Liver (tissue), 3 donors: ENCODE measurements around the gene LRMDA.

Experiments used
- GABPA ChIP-seq, 2 donors: IDR thresholded peaks in 1 of 2; conservative IDR thresholded peaks in 1 of 2; 2 replicates each; pipeline ENCODE4 v1.6.1; 2016; ENCODE audit warnings: antibody characterized with exemption in 2 of 2, mild to moderate bottlenecking in 1 of 2, moderate library complexity in 1 of 2
- JUND ChIP-seq, 2 donors: IDR thresholded peaks; 2 replicates each; pipeline ENCODE4 v1.6.1; 2016; ENCODE audit warnings: antibody characterized with exemption in 2 of 2
- REST ChIP-seq: IDR thresholded peaks from 2 replicates; pipeline ENCODE4 v1.6.1; 2016; ENCODE audit warnings: antibody characterized with exemption, mild to moderate bottlenecking
- RXRA ChIP-seq, 2 donors: IDR thresholded peaks; 2 replicates each; pipeline ENCODE4 v1.6.1; 2017 to 2018; ENCODE audit warnings: antibody characterized with exemption in 2 of 2, mild to moderate bottlenecking in 1 of 2
- TAF1 ChIP-seq: conservative IDR thresholded peaks from 2 replicates; pipeline ENCODE4 v1.6.1; 2016; ENCODE audit warnings: antibody characterized with exemption, mild to moderate bottlenecking
- YY1 ChIP-seq: IDR thresholded peaks from 2 replicates; pipeline ENCODE4 v1.6.1; 2016; ENCODE audit warnings: antibody characterized with exemption, mild to moderate bottlenecking
- TF ChIP-seq, protein P1 (sequence below): fragments of 150-350 bp; IDR thresholded peaks from 2 replicates; pipeline ENCODE4 v1.5.1; 2017; ENCODE audit warnings: improper control_type of control experiment, low read depth, low read length; ENCODE audit not compliant: missing input control
- donor health status: healthy.
- donor health status: healthy.

DNA sequence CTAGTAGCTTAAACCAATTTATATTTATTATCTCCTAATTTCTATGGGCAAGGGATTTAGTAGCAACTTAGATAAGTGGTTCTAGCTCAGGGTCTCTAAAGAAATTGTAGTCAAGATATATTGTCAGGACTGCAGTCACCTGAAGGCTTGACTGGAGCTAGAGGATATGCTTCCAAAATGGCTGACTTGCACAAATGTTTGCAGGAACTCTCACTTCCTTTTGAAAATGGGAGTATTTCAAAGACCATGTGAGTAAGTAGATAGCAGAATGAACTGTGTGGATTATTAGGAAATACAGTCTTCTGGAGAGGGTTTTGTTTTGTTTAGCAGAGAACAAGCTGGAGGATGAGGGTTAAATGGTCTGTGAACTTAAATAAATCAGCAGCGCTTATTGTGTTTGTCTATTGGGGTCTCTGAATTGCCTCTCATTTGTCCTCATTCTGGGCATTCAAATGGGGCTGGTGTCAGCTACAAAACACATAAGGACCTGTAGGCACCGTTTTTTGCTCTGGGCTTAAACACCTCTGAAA is 524.6 kb downstream of the LRMDA start:
- TF ChIP-seq, protein P1, sequence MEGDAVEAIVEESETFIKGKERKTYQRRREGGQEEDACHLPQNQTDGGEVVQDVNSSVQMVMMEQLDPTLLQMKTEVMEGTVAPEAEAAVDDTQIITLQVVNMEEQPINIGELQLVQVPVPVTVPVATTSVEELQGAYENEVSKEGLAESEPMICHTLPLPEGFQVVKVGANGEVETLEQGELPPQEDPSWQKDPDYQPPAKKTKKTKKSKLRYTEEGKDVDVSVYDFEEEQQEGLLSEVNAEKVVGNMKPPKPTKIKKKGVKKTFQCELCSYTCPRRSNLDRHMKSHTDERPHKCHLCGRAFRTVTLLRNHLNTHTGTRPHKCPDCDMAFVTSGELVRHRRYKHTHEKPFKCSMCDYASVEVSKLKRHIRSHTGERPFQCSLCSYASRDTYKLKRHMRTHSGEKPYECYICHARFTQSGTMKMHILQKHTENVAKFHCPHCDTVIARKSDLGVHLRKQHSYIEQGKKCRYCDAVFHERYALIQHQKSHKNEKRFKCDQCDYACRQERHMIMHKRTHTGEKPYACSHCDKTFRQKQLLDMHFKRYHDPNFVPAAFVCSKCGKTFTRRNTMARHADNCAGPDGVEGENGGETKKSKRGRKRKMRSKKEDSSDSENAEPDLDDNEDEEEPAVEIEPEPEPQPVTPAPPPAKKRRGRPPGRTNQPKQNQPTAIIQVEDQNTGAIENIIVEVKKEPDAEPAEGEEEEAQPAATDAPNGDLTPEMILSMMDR: no peak
- TF ChIP-seq REST (no peak), TAF1 (no peak), GABPA (IDR thresholded peaks at IDR 0.05 in 1 of 2, conservative IDR thresholded peaks at IDR 0.05 in 1 of 2) (no peak), YY1 (peak; percentile 54), JUND (IDR thresholded peaks at IDR 0.05) (no peak), RXRA (IDR thresholded peaks at IDR 0.05) (no peak)
